SK-N-SH (cell line): Measurements from ENCODE around the gene ACSS1. TPM values are rescaled to one million over a fixed set of nuclear protein-coding genes. Genes with fewer than 3 reads are reported as not detected.

Experiments used
- CTCF ChIA-PET: fragments of 300-600, 350-600 bp; formaldehyde crosslinking; extraction: SDS; loops from one replicate; lab custom pipeline; 2021; lab: Yijun Ruan, JAX
- POLR2A ChIA-PET: fragments of 350-600 bp; sonication (Branson Sonifier 250); formaldehyde crosslinking; extraction: SDS; loops from one replicate; lab custom pipeline; 2020; ENCODE audit warnings: antibody characterized with exemption, inconsistent platforms; lab: Yijun Ruan, JAX
- DNase-seq: peaks from one replicate; pipeline ENCODE4 v3.0.0; 2012
- H2AFZ ChIP-seq: fragments of 200-600 bp; sonication (generic); 2 replicates; pipeline ENCODE4 v1.8.1; 2016; ENCODE audit warnings: antibody characterized with exemption, mild to moderate bottlenecking, low read depth
- H3F3A ChIP-seq: fragments of 200-600 bp; sonication (generic); replicated peaks from 2 replicates; pipeline ENCODE3; 2016; ENCODE audit warnings: antibody characterized with exemption, mild to moderate bottlenecking; ENCODE audit not compliant: insufficient read depth
- H3K27ac ChIP-seq, 2 experiments: fragments of 200-500 bp in 1 of 2; fragments of 200-600 bp in 1 of 2; sonication (Bioruptor generic) in 1 of 2; sonication (generic), shearing (Covaris generic) in 1 of 2; 2 replicates each; pipeline versions ENCODE4 v1.5.1 to v1.6.1; 2014 to 2016; ENCODE audit warnings: low read depth in 2 of 2, inconsistent platforms in 1 of 2, low read length in 1 of 2, mild to moderate bottlenecking in 1 of 2, mixed read lengths in 1 of 2
- H3K27me3 ChIP-seq: fragments of 200-600 bp; sonication (generic), shearing (Covaris generic); 2 replicates; pipeline ENCODE4 v1.6.1; 2016; ENCODE audit warnings: mixed run types; ENCODE audit not compliant: insufficient read depth
- H3K36me3 ChIP-seq, 2 experiments: fragments of 200-500 bp in 1 of 2; fragments of 200-600 bp in 1 of 2; sonication (Bioruptor generic) in 1 of 2; sonication (generic) in 1 of 2; replicated peaks in 1 of 2; 2 replicates each; pipeline versions ENCODE3 to v1.5.1; 2014 to 2016; ENCODE audit warnings: low read length in 1 of 2, mild to moderate bottlenecking in 1 of 2; ENCODE audit not compliant: insufficient read depth in 2 of 2, control insufficient read depth in 1 of 2
- H3K4me1 ChIP-seq, 2 experiments: fragments of 200-500 bp in 1 of 2; fragments of 200-600 bp in 1 of 2; sonication (Bioruptor generic) in 1 of 2; sonication (generic), shearing (Covaris generic) in 1 of 2; 2 replicates each; pipeline versions ENCODE4 v1.5.1 to v1.6.1; 2014 to 2016; ENCODE audit warnings: low read depth in 1 of 2, low read length in 1 of 2, mixed run types in 1 of 2; ENCODE audit not compliant: insufficient read depth in 2 of 2, control insufficient read depth in 1 of 2
- H3K4me2 ChIP-seq: fragments of 200-600 bp; sonication (generic), shearing (Covaris generic); 2 replicates; pipeline ENCODE4 v1.6.1; 2017; ENCODE audit warnings: mixed run types
- H3K4me3 ChIP-seq, 2 experiments: fragments of 200-500 bp in 1 of 2; fragments of 200-600 bp in 1 of 2; sonication (Bioruptor generic) in 1 of 2; sonication (generic), shearing (Covaris generic) in 1 of 2; 2 replicates each; pipeline versions ENCODE4 v1.5.1 to v1.8.1; 2014 to 2016; ENCODE audit warnings: low read depth in 2 of 2, inconsistent platforms in 1 of 2, low read length in 1 of 2, mild to moderate bottlenecking in 1 of 2, mixed read lengths in 1 of 2, moderate library complexity in 1 of 2
- H3K79me2 ChIP-seq: fragments of 200-600 bp; sonication (generic); 2 replicates; pipeline ENCODE4 v1.8.1; 2017; ENCODE audit warnings: mild to moderate bottlenecking; ENCODE audit not compliant: insufficient read depth
- H3K9ac ChIP-seq: fragments of 200-600 bp; sonication (generic); 2 replicates; pipeline ENCODE4 v1.6.1; 2017; ENCODE audit warnings: mixed run types
- H3K9me2 ChIP-seq: fragments of 200-600 bp; sonication (generic); 2 replicates; pipeline ENCODE4 v1.6.1; 2017; ENCODE audit warnings: mixed run types
- H3K9me3 ChIP-seq: fragments of 200-600 bp; sonication (generic); 2 replicates; pipeline ENCODE4 v1.6.1; 2017; ENCODE audit warnings: mixed run types, mild to moderate bottlenecking, moderate library complexity
- H4K20me1 ChIP-seq: fragments of 200-600 bp; sonication (generic); 2 replicates; pipeline ENCODE4 v1.6.1; 2017; ENCODE audit warnings: mild to moderate bottlenecking, mixed run types; ENCODE audit not compliant: insufficient read depth
- EZH2phosphoT487 ChIP-seq: fragments of 200-600 bp; sonication (generic); IDR thresholded peaks from 2 replicates; pipeline ENCODE4 v1.6.1; 2017; ENCODE audit warnings: low read depth, mixed run types, mild to moderate bottlenecking, antibody characterized with exemption, moderate library complexity, borderline replicate concordance
- FOSL2 ChIP-seq: IDR thresholded peaks from 2 replicates; pipeline ENCODE4 v1.4.0; 2012; ENCODE audit warnings: low read depth, mild to moderate bottlenecking, moderate library complexity, borderline replicate concordance
- FOXM1 ChIP-seq: IDR thresholded peaks from 2 replicates; pipeline ENCODE4 v1.4.0; 2012; ENCODE audit warnings: low read depth, mild to moderate bottlenecking
- GABPA ChIP-seq: IDR thresholded peaks from 2 replicates; pipeline ENCODE4 v1.4.0; 2012; ENCODE audit warnings: low read depth, mild to moderate bottlenecking
- GATA2 ChIP-seq: sonication (generic); formaldehyde crosslinking; IDR thresholded peaks from 2 replicates; pipeline ENCODE4 v1.5.0; 2020; ENCODE audit warnings: mild to moderate bottlenecking, missing genetic modification reagents
- IRF3 ChIP-seq: fragments of 150-350 bp; IDR thresholded peaks from 2 replicates; pipeline ENCODE4 v1.6.1; 2016; ENCODE audit warnings: mild to moderate bottlenecking, low read depth, low read length
- JUND ChIP-seq: IDR thresholded peaks from 2 replicates; pipeline ENCODE4 v1.4.0; 2012
- NFIC ChIP-seq: IDR thresholded peaks from 2 replicates; pipeline ENCODE4 v1.4.0; 2012; ENCODE audit warnings: borderline replicate concordance
- NRF1 ChIP-seq: IDR thresholded peaks from 2 replicates; pipeline ENCODE4 v1.6.1; 2012; ENCODE audit warnings: low read depth, mild to moderate bottlenecking, low read length
- POLR2AphosphoS5 ChIP-seq: IDR thresholded peaks from 2 replicates; pipeline ENCODE4 v1.6.1; 2012; ENCODE audit warnings: low read depth, low read length
- RAD21 ChIP-seq: IDR thresholded peaks from 2 replicates; pipeline ENCODE4 v1.6.1; 2012; ENCODE audit warnings: mild to moderate bottlenecking, low read length
- RFX5 ChIP-seq: IDR thresholded peaks from 2 replicates; pipeline ENCODE4 v1.6.1; 2012; ENCODE audit warnings: mild to moderate bottlenecking, improper control_type of control experiment, low read length
- RXRA ChIP-seq: IDR thresholded peaks from 2 replicates; pipeline ENCODE4 v1.4.0; 2012; ENCODE audit warnings: low read depth, mild to moderate bottlenecking, borderline replicate concordance
- SMC3 ChIP-seq: IDR thresholded peaks from 2 replicates; pipeline ENCODE4 v1.6.1; 2012; ENCODE audit warnings: low read depth, low read length, improper control_type of control experiment
- USF1 ChIP-seq: IDR thresholded peaks from 2 replicates; pipeline ENCODE4 v1.4.0; 2012; ENCODE audit warnings: low read depth, borderline replicate concordance
- YY1 ChIP-seq: IDR thresholded peaks from 2 replicates; pipeline ENCODE4 v1.4.0; 2012; ENCODE audit warnings: low read depth, mild to moderate bottlenecking
- WGBS: methylation state at CpG from one replicate; pipeline ENCODE4 v1.1.6; 2017; ENCODE audit warnings: low lambda C conversion rate; 5-methylcytosine and 5-hydroxymethylcytosine counted together
- polyA plus RNA-seq, 3 experiments: library from polyadenylated mRNA; depleted of rRNA; stranded (reverse); fragments of >200 nt; gene quantifications; 2 replicates each; pipeline ENCODE4 v1.2.3, GENCODE V29; 2012
- TF ChIP-seq, protein P1 (sequence below): IDR thresholded peaks from 2 replicates; pipeline ENCODE4 v1.6.1; 2012; ENCODE audit warnings: mild to moderate bottlenecking, low read depth, low read length, moderate library complexity
- TF ChIP-seq, protein P2 (sequence below): fragments of 200-600 bp; sonication (generic); IDR thresholded peaks from 2 replicates; pipeline ENCODE4 v1.6.1; 2017; ENCODE audit warnings: antibody characterized with exemption, mild to moderate bottlenecking, moderate library complexity
- TF ChIP-seq, protein P3 (sequence below): IDR thresholded peaks from 2 replicates; pipeline ENCODE4; 2012
- TF ChIP-seq, protein P4 (sequence below): fragments of 150-350 bp; IDR thresholded peaks from 2 replicates; pipeline ENCODE4 v1.6.1; 2017; ENCODE audit warnings: antibody characterized with exemption, low read length, low read depth, borderline replicate concordance

Gene ACSS1
- polyA plus RNA-seq, 1 of the 3 experiments (the other 2 are of a cell fraction) = 2.0 TPM

- TF ChIP-seq EZH2phosphoT487 (no peak), POLR2AphosphoS5 (no peak), RFX5 (no peak), GABPA (no peak), SMC3 (no peak), RXRA (no peak), RAD21 (no peak)
Observed at GRCh38 chr20:24966317-24967012, 91.5 kb downstream of the ACSS1 start (continued).

- no peaks in the 10 kb centered on the region for H3K9me3 ChIP-seq
- no peaks in the 10 kb centered on the region for H3K27me3 ChIP-seq
- no peak overlapping the region for H3K4me2 ChIP-seq
- H3K4me3 ChIP-seq = no peak overlapping the region
- CTCF ChIA-PET = interaction anchor here (1.0 kb wide), 1 partner anchor 18 kb away, joined by 3 read pairs; no protein-coding TSS in a partner anchor
- H3K9me2 ChIP-seq = no peaks in the 10 kb centered on the region
- H2AFZ ChIP-seq = no peak overlapping the region
- WGBS = 97% methylated on average over 5 of the region's 7 CpGs
- no peak for DNase-seq
- no peaks in the 10 kb centered on the region for H3K79me2 ChIP-seq
- POLR2A ChIA-PET = no interaction called here
- H3K36me3 ChIP-seq = peaks cover 16 to 78% of the 10 kb centered on the region in 2 experiments
- no peaks in the 10 kb centered on the region for H4K20me1 ChIP-seq
- H3K4me1 ChIP-seq = no peaks in the 10 kb centered on the region
- H3K27ac ChIP-seq = no peak overlapping the region
- H3K9ac ChIP-seq = no peak overlapping the region
- H3F3A ChIP-seq = no peaks in the 10 kb centered on the region
- TF ChIP-seq FOSL2 (no peak), USF1 (no peak), GATA2 (no peak), NRF1 (no peak), FOXM1 (no peak), NFIC (no peak), IRF3 (no peak), JUND (no peak), SMC3 (no peak), EZH2phosphoT487 (no peak), GABPA (no peak), YY1 (no peak)
- TF ChIP-seq, protein P1, sequence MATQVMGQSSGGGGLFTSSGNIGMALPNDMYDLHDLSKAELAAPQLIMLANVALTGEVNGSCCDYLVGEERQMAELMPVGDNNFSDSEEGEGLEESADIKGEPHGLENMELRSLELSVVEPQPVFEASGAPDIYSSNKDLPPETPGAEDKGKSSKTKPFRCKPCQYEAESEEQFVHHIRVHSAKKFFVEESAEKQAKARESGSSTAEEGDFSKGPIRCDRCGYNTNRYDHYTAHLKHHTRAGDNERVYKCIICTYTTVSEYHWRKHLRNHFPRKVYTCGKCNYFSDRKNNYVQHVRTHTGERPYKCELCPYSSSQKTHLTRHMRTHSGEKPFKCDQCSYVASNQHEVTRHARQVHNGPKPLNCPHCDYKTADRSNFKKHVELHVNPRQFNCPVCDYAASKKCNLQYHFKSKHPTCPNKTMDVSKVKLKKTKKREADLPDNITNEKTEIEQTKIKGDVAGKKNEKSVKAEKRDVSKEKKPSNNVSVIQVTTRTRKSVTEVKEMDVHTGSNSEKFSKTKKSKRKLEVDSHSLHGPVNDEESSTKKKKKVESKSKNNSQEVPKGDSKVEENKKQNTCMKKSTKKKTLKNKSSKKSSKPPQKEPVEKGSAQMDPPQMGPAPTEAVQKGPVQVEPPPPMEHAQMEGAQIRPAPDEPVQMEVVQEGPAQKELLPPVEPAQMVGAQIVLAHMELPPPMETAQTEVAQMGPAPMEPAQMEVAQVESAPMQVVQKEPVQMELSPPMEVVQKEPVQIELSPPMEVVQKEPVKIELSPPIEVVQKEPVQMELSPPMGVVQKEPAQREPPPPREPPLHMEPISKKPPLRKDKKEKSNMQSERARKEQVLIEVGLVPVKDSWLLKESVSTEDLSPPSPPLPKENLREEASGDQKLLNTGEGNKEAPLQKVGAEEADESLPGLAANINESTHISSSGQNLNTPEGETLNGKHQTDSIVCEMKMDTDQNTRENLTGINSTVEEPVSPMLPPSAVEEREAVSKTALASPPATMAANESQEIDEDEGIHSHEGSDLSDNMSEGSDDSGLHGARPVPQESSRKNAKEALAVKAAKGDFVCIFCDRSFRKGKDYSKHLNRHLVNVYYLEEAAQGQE = no peak
- TF ChIP-seq, protein P2, sequence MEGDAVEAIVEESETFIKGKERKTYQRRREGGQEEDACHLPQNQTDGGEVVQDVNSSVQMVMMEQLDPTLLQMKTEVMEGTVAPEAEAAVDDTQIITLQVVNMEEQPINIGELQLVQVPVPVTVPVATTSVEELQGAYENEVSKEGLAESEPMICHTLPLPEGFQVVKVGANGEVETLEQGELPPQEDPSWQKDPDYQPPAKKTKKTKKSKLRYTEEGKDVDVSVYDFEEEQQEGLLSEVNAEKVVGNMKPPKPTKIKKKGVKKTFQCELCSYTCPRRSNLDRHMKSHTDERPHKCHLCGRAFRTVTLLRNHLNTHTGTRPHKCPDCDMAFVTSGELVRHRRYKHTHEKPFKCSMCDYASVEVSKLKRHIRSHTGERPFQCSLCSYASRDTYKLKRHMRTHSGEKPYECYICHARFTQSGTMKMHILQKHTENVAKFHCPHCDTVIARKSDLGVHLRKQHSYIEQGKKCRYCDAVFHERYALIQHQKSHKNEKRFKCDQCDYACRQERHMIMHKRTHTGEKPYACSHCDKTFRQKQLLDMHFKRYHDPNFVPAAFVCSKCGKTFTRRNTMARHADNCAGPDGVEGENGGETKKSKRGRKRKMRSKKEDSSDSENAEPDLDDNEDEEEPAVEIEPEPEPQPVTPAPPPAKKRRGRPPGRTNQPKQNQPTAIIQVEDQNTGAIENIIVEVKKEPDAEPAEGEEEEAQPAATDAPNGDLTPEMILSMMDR = no peak
- TF ChIP-seq, protein P3, sequence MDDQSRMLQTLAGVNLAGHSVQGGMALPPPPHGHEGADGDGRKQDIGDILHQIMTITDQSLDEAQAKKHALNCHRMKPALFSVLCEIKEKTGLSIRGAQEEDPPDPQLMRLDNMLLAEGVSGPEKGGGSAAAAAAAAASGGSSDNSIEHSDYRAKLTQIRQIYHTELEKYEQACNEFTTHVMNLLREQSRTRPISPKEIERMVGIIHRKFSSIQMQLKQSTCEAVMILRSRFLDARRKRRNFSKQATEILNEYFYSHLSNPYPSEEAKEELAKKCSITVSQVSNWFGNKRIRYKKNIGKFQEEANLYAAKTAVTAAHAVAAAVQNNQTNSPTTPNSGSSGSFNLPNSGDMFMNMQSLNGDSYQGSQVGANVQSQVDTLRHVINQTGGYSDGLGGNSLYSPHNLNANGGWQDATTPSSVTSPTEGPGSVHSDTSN = no peak
- TF ChIP-seq, protein P4, sequence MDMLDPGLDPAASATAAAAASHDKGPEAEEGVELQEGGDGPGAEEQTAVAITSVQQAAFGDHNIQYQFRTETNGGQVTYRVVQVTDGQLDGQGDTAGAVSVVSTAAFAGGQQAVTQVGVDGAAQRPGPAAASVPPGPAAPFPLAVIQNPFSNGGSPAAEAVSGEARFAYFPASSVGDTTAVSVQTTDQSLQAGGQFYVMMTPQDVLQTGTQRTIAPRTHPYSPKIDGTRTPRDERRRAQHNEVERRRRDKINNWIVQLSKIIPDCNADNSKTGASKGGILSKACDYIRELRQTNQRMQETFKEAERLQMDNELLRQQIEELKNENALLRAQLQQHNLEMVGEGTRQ = no peak
Observed at GRCh38 chr20:24965065-24965919, 92.6 kb downstream of the ACSS1 start.
